HG02943 (cell line): ENCODE data around the gene HCN4.

ENCODE experiments used
- ATAC-seq: cut with Tn5 transposase; IDR thresholded peaks from one replicate; pipeline ENCODE4 v1.9.1; 2021; ENCODE audit warnings: mild to moderate bottlenecking, low read depth, moderate library complexity; ENCODE audit not compliant: unreplicated experiment

Gene HCN4

DNA sequence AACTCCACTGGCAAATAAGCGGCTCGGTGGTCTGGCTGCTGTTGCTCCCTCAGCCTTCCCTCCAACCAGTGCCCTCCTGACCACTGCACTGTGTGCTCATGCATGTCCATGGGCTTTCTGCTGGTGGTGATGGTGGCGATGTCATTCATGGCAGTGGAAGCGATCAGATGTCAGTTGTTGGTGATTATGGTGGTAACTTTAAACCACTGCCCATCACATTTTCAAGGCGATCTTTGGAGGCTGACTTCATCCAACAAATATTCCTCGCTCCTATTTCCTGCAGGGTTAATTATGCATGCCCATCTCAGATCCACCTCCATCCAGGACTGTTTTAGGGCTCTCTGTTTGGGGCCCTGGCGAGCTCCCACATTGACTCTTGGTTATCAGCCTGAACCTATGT is 13.4 kb upstream of the HCN4 start:
- no peak for ATAC-seq

- no peak for ATAC-seq
These were observed 11.9 kb upstream of the HCN4 start for GRCh38 chr15:73380661-73381060.

DNA sequence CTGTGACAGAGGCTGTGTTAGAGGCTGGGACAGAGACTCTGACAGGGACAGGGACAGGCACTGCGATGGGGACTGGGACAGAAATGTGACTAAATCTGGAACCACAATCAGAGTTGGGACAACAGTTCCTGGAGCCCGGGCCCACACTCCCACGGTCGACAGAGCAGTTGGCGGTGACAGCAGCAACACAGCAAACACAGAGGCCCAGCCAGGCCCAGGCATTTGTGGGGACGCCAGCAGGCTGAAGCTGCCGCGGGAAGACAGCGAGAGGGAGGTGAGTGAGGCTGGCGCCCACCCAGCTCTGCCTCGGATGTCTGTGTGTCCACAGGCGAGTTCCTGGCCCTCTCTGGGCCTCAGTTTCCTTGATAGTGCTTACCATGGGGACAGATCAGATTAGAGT is 9.3 kb upstream of the HCN4 start:
- no peak for ATAC-seq

GRCh38 chr15:73375755-73376305 is 7.1 kb upstream of the HCN4 start:
- no peak for ATAC-seq

- ATAC-seq: no peak
These were observed 6.3 kb upstream of the HCN4 start for GRCh38 chr15:73375012-73375411.

DNA sequence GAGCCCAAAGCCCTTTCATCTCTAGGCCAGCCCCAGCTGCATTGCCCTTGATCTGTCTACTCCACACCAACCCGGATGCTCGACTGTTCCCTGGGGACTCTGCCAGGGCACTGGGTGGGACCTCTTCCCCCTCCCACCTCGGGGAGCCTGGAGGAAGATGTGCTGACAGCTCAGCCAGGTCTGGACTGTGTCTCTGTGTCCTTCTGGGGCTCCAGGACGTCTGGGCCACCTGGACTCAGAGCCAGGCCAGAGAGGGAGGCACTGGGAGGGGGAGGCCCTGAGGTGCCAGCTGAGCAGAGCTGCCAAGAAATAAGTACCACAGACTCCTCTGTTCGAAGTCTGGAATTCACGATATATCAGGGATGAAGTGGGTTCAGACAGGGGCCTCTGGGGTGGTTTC is 5.8 kb upstream of the HCN4 start:
- no peak for ATAC-seq

DNA sequence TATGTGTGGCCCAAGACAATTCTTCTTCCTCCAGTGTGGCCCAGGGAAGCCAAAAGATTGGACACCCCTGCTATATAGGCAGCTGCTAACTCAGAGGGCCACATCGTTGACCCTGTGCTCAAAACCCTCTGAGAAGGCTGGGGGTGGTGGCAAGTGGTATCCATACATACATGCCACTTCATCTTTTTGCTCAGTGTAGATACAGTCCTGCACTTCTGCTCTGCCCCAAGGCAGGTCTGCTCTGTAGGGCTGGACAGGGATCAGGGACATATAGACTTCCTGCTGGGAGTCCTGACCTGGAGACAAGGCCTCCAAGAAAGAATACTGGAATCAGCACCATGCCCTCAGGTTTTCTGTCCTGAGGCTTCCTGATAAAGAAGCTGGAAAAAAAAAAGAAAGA is 4.5 kb upstream of the HCN4 start:
- no peak for ATAC-seq

DNA sequence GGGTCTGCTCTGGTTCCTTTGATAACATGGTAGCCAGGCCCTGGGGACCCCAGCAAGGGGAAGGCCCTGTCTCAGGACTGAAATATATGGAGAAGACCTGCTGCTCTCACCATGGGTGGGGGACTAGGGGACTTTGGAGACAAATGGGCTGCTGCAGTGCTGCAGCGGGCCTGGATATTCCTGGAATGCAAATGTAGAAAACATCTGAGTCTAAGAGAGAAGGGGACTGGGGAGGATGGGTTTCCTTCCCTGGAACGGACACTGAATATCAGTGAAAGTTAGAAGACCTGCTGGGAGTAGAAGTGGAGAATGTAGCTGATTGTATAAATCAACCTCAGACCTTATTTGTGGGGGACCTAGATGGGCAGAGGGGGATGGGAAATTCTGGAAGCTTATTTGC is 3.1 kb upstream of the HCN4 start:
- ATAC-seq: no peak

DNA sequence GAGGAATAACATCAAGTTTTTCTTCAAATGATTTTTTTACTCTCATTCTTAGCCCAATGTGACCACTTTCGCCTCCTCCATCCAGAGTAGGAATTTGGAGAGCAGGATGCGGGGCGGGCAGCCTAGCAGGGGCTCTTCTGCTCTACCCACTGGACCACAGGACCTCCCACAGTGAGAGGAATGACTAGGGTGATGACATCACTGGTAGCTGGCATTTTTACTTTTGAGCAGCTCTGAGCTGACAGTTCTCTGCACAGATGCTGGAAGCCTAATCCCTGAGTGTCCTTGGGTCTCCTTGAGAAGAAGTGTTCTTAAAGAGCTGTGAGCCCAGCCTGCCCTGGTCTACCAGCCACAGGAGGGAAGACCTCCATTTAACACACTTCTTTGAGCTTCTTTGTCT is 1.4 kb upstream of the HCN4 start:
- ATAC-seq: no peak

DNA sequence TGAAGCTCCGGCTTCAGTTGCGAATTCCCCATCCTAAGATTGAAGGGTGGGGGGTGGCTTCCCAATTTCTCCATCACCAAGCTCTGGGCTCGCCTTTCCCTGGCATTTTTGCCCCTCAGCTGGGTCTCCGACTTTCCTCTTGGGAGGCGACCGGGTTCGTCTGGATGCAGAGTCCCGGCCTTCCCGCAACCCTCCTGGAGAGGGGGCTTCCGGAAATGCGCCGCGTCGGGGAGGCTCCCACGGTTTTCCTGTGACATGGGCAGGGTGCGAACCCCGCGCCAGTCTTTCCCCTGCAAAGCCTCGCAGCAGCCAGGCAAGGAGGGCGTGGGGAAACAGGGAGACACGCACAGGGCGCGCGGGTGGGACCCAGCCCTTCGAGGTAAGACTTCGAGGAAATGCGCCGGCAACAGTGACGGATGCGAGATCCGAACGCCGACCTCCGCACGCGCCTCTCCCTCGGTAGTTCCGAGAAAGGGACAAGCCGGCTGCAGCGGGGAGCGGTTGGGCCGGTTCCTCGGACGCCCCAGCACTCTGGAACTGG is 466 bp upstream of the HCN4 start:
- no peak for ATAC-seq

DNA sequence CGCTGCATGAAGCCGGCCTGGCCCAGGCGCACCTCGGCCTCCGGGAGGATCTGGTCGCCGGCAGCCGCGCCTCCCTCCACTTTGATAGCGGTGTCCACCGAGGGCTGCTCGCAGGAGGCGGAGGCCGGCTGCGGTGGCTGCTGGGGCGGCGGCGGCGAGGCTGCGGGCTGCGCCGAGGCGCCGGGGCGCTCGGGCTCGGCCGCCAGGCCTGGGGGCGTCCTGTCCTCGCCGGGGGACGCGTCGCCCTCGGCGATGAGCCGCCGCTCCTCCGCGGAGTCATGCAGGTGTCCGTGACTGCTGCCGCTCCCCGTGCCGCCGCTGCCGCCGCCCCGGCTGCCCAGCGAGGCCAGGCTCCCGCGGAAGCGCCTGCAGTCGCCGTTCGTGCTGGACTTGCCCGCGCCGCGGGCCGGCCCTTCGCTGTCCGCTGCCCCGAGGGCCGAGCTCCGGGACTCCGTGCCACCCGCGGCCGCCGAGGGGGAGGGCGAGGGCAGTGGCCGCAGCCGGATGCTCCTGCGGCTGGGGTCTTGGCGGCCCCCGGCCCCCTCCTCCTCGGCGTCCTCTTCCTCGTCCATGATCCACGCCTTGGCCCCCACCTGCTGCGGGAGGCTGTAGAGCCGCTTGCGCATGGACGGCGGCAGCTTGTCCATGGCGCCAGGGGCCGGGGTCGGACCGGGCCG is 996 bp downstream of the HCN4 start:
- no peak for ATAC-seq

- no peak for ATAC-seq
These were observed 1.8 kb downstream of the HCN4 start for GRCh38 chr15:73366766-73367623.

DNA sequence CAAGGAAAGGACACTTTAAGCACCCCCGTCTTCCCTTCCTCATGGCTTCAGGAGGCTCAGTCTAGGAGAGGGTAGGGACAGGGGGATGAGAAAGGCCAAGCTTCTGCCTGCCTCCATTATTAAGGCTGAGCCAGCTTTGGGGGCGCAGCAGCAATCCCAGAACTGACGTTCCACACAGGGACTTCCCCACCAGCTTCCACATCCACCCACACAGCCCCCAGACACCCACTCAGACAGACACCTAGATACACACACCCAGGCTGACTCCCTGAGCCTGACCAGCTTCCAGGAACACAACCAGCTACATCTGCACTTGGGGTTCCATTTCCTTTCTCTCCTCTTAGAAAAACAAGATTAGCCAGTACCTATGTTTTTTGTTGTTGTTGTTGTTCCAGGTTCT is 4.7 kb downstream of the HCN4 start:
- no peak for ATAC-seq

DNA sequence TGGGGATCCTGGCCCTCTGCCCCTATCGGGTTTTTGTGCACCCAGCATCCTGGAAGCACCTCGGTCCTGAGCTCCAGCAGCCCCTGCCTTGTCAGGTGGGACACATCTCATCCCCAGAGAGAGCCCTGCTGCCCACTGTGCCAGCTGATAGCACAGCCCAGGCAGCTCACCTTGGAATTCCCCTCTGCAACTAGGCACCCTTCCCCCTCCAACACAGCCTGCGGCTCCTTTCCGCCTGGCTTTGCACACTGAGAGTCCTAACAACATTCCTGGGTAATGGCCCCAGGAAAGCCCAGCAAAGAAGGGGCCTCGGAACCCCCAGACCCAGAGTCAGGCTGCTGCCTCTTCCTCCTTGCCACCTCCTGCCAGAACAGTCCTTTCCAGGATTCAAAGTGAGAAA is 5.9 kb downstream of the HCN4 start:
- no peak for ATAC-seq

- no peak for ATAC-seq
These were observed 7.4 kb downstream of the HCN4 start for GRCh38 chr15:73361337-73361736.

- ATAC-seq: no peak
These were observed 9.1 kb downstream of the HCN4 start for GRCh38 chr15:73359651-73360050.

GRCh38 chr15:73357999-73358665 is 10.6 kb downstream of the HCN4 start:
- no peak for ATAC-seq

- ATAC-seq: no peak
These were observed 13.0 kb downstream of the HCN4 start for GRCh38 chr15:73355612-73356265.

GRCh38 chr15:73354241-73354640 is 14.5 kb downstream of the HCN4 start:
- ATAC-seq: no peak

GRCh38 chr15:73353734-73354133 is 15.0 kb downstream of the HCN4 start:
- ATAC-seq: no peak
